Measurements from ENCODE around the gene KDM8. TPM values are rescaled to one million over a fixed set of nuclear protein-coding genes. Genes with fewer than 3 reads are reported as not detected.

Gene KDM8
- total and polyA plus RNA-seq, 9 of the 15 experiments (the other 6 are each of a cell fraction or from before 2014, with no cell fraction given), result 0.61 to 9.1 (median 5.4) TPM

DNA sequence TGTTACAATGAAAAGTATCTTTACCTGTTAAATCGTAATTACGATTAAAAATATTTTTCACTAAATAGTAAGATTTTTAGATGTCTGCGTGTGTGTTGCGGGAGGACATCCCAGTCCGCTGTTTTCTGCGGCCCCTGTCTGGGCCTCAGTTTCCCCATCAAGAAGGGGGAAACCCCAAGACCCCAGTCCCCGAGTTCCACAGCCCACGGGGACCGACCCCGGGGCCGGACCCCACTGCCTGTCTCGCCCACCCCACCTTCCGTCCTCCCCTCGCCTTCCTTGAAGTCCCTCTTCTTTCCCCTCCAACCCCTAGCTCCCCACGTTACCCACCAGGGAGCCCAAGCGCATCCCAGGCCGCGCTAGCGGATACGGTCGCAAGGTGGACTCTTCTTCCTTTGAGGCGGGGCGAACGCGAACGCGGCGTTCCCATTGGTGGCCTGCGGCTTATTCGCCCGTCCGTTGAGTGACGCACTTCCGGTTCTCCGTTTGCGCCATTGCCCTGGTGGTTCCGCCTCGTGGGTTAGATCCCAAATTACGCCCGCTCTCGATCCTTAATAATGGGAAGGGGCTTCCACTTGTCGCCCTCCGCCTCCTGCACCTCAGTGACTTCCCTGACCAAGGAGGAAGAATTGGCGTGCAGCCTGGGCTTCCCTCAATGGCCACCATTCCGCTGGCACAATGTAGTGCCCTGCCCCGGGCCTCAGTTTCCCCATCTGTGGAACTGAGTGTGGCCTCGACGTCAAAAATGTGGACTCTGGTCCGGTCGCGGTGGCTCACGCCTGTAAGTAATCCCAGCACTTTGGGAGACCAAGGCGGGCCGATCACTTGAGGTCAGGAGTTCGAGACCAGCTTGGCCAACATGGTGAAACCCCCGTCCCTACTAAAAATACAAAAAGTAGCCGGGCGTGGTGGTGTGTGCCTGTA is 65.3 kb downstream of the KDM8 start, which contains the start of gene NSMCE1 (continued):
- TF ChIP-seq, protein P1, sequence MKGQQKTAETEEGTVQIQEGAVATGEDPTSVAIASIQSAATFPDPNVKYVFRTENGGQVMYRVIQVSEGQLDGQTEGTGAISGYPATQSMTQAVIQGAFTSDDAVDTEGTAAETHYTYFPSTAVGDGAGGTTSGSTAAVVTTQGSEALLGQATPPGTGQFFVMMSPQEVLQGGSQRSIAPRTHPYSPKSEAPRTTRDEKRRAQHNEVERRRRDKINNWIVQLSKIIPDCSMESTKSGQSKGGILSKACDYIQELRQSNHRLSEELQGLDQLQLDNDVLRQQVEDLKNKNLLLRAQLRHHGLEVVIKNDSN (CRISPR knock-in tag; IDR thresholded peaks at IDR 0.05), result peak; percentile 35; the same call in 1 of the 2 replicates
- TF ChIP-seq, protein P2, sequence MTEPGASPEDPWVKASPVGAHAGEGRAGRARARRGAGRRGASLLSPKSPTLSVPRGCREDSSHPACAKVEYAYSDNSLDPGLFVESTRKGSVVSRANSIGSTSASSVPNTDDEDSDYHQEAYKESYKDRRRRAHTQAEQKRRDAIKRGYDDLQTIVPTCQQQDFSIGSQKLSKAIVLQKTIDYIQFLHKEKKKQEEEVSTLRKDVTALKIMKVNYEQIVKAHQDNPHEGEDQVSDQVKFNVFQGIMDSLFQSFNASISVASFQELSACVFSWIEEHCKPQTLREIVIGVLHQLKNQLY (CRISPR knock-in tag; conservative IDR thresholded peaks at IDR 0.05), result no peak
- TF ChIP-seq KAT2B (IDR thresholded peaks at IDR 0.05; ENCODE audit: low read depth, low read length) (no peak), TGIF2 (CRISPR knock-in tag; IDR thresholded peaks at IDR 0.05) (no peak), SMAD2 (IDR thresholded peaks at IDR 0.05; ENCODE audit: low read depth, low read length) (no peak), ZNF3 (CRISPR knock-in tag; IDR thresholded peaks at IDR 0.05) (no peak), ZNF77 (CRISPR knock-in tag; IDR thresholded peaks at IDR 0.05) (no peak), MEF2D (tag; conservative IDR thresholded peaks at IDR 0.05; ENCODE audit: low read depth) (no peak), MXI1 (IDR thresholded peaks at IDR 0.05; ENCODE audit: low read depth, low read length) (no peak), BCL6 (CRISPR knock-in tag; IDR thresholded peaks at IDR 0.05) (no peak), SFPQ (IDR thresholded peaks at IDR 0.05; ENCODE audit: low read depth, low read length) (no peak), ZNF354B (CRISPR knock-in tag; IDR thresholded peaks at IDR 0.05) (no peak), PATZ1 (CRISPR knock-in tag; IDR thresholded peaks at IDR 0.05; ENCODE audit: borderline replicate concordance) (no peak), COPS2 (conservative IDR thresholded peaks at IDR 0.05) (no peak), JUN (IDR thresholded peaks at IDR 0.05; ENCODE audit: borderline replicate concordance, low read depth, low read length) (peak; percentile 23; the same call in 1 of the 2 replicates), JUN (CRISPR knock-in tag; IDR thresholded peaks at IDR 0.05; ENCODE audit: borderline replicate concordance) (no peak), RBM17 (IDR thresholded peaks at IDR 0.05; ENCODE audit: borderline replicate concordance, low read depth, low read length) (no peak), YBX1 (IDR thresholded peaks at IDR 0.05) (no peak), NCOA4 (IDR thresholded peaks at IDR 0.05; ENCODE audit: partially characterized antibody) (no peak), SMAD4 (CRISPR knock-in tag; conservative IDR thresholded peaks at IDR 0.05) (peak; percentile 18; the same call in 1 of the 2 replicates)
- TF ChIP-seq, protein P3, sequence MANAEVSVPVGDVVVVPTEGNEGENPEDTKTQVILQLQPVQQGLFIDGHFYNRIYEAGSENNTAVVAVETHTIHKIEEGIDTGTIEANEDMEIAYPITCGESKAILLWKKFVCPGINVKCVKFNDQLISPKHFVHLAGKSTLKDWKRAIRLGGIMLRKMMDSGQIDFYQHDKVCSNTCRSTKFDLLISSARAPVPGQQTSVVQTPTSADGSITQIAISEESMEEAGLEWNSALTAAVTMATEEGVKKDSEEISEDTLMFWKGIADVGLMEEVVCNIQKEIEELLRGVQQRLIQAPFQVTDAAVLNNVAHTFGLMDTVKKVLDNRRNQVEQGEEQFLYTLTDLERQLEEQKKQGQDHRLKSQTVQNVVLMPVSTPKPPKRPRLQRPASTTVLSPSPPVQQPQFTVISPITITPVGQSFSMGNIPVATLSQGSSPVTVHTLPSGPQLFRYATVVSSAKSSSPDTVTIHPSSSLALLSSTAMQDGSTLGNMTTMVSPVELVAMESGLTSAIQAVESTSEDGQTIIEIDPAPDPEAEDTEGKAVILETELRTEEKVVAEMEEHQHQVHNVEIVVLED (CRISPR knock-in tag; IDR thresholded peaks at IDR 0.05), result no peak

All from K562 (cell line).